PC-9 (cell line): ENCODE measurements around the gene CREB3L1.

Experiments used
- EZH2 ChIP-seq: fragments of 200-600 bp; sonication (generic); IDR thresholded peaks from 2 replicates; pipeline ENCODE4 v1.8.0; 2017; ENCODE audit warnings: antibody characterized with exemption, low read depth
- TF ChIP-seq, protein P1 (sequence below): fragments of 200-600 bp; sonication (generic); conservative IDR thresholded peaks from 2 replicates; pipeline ENCODE4 v1.6.1; 2017; ENCODE audit warnings: mixed run types, antibody characterized with exemption, mild to moderate bottlenecking, moderate library complexity

- TF ChIP-seq, protein P1, sequence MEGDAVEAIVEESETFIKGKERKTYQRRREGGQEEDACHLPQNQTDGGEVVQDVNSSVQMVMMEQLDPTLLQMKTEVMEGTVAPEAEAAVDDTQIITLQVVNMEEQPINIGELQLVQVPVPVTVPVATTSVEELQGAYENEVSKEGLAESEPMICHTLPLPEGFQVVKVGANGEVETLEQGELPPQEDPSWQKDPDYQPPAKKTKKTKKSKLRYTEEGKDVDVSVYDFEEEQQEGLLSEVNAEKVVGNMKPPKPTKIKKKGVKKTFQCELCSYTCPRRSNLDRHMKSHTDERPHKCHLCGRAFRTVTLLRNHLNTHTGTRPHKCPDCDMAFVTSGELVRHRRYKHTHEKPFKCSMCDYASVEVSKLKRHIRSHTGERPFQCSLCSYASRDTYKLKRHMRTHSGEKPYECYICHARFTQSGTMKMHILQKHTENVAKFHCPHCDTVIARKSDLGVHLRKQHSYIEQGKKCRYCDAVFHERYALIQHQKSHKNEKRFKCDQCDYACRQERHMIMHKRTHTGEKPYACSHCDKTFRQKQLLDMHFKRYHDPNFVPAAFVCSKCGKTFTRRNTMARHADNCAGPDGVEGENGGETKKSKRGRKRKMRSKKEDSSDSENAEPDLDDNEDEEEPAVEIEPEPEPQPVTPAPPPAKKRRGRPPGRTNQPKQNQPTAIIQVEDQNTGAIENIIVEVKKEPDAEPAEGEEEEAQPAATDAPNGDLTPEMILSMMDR: peak; percentile 88
- no peak for TF ChIP-seq EZH2
Measured at GRCh38 chr11:46367244-46367915, 89.9 kb downstream of the CREB3L1 start.
